HG03095 (cell line): ENCODE results near the gene AQP6.

Experiments
- ATAC-seq: cut with Tn5 transposase; IDR thresholded peaks from one replicate; pipeline ENCODE4 v1.9.1; 2021; ENCODE audit warnings: moderate library complexity; ENCODE audit not compliant: unreplicated experiment

The AQP6 gene, protein sequence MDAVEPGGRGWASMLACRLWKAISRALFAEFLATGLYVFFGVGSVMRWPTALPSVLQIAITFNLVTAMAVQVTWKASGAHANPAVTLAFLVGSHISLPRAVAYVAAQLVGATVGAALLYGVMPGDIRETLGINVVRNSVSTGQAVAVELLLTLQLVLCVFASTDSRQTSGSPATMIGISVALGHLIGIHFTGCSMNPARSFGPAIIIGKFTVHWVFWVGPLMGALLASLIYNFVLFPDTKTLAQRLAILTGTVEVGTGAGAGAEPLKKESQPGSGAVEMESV

DNA sequence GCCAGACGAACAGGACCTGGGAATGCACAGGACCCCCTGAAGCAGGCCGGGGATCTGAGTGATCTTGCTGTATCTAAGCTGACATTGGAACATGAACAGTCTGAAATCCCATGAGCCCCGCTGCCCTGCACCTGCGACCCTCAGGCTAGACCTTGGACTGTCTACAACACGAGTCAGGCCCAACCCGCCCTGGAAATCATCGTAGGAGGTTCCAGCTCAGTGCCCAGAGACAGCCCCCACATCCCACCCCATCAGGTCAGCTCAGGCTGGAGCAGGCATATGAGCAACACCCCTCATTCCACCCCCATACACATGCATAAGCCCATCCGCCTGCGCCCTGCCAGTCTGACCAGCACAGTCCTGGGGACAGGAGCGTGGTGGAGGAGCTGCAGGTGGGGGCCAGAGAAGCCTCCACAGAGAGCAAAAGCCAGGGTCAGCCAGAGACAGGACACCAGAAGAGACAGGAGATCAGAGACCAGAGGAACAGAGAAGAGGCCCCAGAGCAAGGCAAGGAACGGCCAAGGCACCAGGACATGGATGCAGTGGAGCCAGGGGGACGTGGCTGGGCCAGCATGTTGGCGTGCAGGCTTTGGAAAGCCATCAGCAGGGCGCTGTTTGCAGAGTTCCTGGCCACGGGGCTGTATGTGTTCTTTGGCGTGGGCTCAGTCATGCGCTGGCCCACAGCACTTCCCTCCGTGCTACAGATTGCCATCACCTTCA is at the start of gene AQP6:
Gene AQP6, plus strand, starts transcription at position 307 of the 720 bp plus-strand sequence. Its CDS starts 227 bp downstream, at position 534.
- ATAC-seq = no peak

DNA sequence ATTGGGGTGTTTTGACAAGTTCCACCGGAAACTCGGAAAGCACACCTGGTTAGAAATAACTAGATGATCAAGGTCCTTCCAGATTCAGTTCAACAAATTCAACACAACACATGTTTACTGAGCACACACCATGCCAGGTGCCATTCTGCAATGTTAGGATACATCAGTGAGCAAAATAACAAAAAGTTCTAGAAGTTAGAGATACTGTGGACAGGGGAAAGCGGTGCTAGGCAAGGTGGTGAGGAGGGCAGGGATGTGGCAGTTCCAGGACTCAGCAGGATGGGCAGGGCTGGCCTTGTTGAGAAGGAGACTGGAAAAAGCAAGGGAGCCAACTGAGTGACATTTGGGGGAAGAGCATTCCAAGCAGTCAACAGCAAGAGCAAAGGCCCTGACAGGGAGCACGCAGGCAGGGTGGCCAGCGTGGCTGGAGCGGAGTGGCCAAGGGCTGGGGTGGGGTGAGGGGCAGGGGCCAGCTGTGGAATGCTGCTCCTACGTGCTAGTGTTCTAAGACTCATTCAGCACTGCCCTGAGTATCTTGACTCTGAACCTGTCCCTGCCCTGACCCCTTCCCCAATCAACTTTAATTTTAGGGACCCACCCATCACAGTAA is 49.6 kb upstream of the AQP6 start:
- ATAC-seq = no peak

DNA sequence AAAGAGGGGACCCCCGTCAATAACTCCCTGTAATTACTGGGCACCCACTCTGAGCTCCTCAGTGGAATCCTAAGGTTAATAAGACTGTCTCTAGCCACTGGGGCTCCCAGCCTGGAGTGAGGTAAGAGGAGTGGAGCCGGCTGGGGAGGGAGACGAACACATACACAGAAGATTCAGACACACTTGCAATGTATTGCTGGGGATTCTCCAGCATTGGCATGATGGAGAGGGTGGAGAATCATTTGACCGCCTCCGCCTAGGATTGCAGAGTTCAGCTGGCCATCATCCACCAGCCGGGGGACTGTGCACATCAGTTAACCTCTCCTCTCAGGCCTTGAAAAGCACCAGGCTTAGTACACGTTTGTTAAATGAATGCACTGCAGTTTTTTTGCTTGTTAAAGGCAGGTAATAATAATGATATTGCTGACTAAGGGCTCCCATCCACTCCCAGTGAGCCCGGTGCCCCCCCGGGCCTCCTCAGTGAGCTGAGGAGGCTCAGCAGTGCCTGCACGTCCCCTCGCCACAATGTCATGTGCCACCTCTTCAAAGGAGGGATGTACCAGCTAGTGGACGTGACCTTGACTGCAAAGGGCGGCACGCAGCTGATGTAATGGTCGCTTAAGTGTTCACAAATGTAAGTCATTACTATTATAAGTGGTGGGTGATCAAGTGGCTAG is 48.7 kb upstream of the AQP6 start:
- ATAC-seq = no peak

DNA sequence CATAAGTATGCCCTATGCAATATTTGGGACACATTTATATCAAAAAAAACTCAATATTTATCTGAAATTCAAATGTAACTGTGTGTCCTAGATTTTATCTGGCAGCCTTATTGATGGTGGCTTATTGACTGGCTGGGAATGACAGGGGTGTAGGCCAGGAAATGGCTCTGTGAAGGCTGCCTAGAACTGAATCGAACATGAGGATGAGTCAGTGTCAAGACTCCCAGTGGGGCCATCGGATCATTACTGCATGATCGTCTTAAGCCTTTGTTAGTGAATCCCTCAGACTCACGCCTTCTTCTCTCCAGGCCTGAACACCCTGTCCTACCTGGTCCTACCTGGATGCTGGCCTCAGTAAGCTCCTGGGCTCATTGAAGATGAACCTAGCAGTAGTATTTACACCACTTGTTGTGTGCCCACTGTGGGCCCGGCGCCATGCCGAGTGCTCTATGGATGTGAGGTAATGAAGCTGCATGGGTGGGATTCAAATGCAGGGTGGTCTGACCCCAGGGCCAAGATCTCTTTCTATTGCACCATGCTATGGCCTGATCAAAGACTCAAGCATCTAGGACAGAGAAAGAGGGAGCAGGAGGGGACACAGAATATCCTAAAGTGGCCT is 48.0 kb upstream of the AQP6 start:
- no peak for ATAC-seq

DNA sequence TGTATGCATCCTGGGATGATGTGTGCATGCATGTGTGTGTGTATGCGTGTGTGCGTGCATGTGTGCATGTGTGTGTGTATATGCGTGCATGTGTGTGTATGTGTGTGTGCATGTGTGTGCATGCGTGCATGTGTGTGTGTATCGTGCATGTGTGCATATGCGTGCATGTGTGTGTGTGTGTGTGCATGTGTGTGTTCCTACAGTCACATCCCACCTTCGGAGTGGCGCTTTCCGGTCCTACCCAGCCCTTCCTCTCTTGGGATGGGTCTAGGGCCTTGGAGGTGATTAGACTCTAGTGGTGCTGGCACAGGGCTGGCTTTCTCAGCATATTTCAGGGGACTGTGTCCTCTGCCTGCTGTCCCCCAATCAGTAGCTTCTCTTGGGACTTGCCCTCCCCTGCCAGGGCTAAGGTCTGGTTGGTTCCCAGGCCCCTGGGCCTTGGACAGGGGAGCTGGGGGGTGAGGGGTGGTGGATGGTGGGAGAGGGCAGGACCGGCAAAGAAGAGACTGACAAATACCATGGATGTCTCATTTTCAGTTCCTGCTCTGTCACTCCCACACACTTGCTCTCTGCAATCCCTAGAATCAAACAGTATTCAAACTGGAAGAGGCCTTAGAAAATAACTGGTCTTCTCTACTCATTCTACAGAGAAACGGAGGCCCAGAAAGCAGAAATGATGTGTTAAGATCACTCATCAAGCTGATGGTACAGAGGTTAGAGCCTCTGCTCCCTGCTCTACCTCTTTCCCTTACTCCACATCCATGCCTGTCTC is 47.1 kb upstream of the AQP6 start:
- ATAC-seq = no peak

DNA sequence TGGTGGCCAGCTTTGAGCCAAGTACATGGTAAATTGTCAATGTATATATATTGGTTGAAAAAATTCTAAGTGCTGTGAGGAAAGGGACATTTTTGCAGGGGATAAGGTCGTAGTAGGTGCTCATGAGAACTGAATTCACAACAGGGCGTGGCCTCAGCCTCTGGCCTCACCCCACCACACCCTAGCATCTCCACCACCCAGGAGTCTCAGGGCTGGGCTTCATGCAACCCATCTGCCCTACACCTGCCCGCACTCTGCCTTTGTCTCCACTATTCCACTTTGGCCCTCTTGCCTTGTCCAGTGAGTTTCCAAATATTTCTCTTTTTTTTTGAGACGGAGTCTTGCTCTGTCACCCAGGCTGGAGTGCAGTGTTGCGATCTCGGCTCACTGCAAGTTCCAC is 44.3 kb upstream of the AQP6 start:
- no peak for ATAC-seq

DNA sequence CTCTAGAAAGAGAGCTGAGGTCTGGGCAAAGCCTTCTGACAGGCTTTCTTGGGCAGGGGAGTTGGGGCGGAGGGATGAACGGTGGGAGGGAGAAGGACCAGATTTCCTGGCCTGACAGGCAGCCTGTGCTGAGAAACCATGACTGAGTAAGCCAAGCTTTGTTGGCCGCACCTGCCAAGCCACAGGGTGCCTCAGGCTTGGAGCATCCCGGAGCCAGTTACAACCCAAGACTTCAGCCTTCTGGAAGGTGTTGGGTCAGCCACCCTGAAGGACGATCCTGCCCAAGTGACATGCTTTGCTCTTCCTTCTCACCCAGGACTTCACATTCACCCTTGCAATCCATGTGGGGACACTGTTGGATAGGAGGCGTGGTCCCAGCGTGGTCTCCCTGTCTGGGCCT is 43.2 kb upstream of the AQP6 start:
- ATAC-seq = no peak

DNA sequence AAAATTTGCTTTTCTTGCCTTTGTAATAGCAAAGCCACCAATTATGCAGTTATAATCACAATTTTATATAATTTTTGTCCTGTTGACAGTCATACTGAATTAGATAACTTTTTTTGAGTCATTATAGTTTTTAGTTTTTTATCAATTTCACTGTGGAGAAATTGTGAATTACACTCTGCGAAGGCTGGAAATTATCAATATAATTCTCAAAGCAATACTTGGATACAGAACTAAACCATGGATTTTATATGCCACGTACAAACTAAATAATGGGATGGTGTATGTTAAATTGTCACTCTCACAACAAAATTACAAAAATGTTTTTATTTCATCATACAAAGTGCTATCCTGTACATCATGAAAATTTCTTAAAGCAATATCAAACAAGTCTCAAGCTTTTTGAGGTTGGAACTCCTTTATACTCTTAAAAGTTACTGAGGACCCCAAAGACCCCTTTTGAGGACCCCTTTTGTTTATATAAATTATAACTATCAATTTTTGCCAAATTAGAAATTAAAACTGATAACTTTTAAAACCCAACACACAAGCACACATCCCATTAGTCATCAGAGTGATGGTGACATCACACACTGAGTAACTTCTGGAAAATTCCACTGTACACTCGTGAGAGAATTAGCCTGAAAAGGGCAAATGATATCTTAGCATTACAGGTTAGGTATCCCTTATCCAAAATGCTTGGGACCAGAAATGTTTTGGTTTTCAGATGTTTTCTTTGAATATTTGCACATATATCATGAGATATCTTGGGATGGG is 42.0 kb upstream of the AQP6 start:
- no peak for ATAC-seq

DNA sequence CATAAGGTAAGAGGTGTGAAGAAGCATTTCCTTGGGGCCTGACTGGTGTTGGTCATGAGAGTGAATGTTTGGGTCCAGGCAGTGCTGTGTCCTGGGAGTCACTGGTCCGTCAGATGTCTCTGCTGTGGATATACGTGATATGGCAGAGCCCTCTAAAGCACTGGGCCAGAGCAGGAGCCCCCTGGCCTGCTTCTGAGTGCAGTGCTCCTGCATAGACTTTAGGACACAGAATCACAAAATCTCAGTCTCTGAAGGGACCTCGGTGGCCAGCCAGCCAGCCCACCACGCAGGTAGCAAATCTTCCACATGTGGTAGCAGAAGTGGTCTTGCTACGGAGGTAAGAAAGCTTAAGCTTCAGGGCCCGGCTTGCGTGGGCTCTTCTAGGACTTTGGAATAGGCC is 40.7 kb upstream of the AQP6 start:
- no peak for ATAC-seq

DNA sequence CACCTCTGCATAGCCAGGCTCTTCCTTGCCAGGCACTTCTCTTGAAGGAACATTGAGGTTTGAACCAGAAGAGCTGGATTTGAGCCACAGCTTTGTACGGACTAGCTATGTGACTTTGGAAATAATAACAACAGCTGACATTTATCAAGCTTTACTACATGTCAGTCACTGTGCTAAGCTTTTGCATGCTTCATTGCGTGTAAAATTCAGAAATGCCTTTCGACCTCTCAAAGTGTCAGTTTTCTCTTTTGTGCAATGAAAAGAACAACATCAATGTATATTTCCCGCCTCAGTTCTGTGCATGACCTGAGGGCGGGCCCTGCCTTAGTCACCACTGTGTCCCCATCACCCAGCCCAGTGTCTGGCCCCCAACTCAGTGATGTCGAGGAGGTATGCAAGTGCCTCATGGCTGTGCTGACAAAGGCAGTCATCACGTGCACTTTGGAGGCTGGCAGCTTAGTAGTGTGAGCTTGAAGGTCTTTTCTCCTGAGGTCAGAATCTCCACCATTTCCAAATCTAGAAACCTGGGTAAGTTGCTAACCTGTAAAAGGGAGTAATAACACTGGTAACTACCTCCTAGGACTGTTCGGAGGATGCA is 40.1 kb upstream of the AQP6 start:
- ATAC-seq = no peak

DNA sequence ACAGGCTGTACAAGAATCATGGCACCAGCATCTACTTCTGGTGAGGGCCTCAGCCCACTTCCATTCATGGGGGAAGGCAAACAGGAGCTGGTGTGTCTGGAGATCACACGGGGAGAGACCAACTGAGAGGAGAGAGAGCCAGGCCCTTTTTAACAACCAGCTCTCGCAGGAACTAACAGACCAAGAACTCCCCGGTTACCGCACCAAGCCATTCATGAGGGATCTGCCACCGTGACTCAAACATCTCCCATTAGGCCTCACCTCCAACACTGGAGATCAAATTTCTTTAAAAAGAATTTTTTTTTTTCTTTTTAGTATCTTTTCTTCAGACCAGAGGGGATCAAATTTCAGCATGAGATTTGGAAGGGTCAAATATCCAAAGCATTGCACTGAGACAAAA is 39.0 kb upstream of the AQP6 start:
- no peak for ATAC-seq

DNA sequence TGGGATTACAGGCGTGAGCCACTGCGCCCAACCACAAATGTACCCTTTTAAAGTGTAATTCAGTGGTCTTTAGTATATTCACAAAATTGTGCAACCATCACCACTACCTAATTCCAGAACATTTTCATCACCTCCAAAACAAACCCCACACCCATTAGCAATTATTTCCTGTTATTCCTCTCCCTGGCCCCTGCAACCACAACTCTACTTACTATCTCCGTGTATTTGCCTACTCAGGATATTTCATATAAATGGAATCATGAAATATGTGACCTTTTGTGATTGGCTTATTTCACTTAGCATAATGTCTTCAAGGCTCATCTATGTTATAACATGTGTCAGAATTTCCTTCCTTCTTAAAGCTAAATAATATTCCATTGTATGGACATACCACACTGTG is 38.2 kb upstream of the AQP6 start:
- ATAC-seq = no peak

DNA sequence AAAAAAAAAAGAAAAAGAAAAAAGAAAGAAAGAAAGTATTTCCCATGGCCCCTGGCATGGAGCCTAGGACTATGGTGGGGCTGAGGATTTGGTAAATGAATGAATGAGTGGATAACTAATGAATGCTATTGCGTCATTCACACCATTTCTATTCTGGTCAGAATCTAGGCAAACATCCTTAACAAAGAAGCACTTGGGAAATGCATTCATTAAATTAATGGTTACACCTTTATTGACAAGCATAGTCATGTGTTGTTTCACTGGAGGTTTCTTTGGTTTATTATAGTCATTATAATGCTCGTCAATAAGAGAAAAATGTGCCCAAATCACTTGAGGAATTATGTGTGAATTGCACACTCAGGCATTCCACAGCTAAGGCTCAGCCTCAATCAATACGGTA is 35.8 kb upstream of the AQP6 start:
- no peak for ATAC-seq

DNA sequence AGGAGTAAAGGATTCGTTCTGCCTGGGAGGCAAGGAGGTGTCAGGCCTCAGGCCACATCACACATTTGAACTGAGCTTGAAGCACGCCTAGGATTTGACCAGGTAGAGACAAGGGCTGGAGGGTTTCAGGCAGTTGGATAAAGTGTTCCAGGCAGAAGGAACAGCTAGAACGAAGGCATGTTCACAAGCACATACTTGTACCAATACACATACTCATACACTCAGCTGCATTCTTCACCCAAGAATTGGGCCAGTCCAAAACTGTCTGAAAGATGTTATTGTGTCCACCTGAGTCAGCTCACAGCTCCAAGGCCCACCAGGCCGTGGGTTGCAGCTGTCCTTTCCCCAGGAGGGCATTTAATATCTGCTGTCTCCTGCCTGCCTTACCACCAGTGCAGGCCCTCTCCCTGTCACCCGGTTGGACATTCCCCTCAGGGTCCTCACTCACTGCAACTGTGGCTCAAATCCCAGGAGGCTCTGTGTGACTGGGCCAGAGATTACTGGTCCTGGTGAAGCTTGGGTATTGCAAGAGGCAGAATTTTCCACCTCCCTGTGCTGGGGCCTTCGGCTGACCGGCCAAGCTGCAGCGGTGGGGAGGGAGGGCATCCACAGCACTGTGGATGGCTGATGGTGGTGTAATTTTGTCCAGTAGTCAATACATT is 35.0 kb upstream of the AQP6 start:
- no peak for ATAC-seq

DNA sequence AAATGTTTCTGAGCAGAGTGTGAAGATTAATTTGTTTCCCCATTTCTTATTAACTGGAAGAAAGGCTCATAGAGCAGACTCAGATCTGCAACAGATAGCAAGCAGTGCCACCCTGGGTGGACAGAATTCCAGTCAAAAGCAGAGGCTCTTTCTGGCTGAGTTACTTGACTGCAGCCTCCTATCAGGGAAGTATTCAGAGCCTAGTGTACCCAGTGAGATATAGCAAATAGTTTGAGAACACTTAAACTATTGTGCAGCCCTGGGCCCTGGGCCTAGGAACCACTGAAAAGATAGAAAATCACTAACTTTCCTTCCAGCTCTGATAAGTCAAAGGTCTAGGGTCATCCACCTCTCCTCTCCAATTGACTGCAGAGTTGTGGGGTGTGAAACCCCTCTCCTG is 33.4 kb upstream of the AQP6 start:
- ATAC-seq = no peak

DNA sequence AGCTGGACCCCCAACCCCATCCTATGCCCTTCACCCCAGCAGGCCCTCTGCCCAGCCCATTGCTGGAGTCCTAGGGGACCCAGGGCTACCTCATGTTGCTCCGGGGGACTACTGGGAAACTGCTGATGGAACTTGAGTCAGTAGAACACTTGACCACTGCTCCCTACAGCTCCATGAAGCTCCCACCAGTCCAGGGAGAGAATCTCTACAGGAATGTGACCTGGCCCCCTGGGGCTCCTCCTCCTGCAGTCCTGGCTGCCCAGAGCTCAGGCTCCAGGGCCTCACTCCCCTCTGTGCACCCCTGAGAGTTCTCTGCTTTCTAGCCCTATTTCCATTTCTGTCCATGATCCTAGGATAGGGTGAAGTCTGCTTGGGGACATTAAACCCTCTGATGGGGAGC is 33.0 kb upstream of the AQP6 start:
- no peak for ATAC-seq

DNA sequence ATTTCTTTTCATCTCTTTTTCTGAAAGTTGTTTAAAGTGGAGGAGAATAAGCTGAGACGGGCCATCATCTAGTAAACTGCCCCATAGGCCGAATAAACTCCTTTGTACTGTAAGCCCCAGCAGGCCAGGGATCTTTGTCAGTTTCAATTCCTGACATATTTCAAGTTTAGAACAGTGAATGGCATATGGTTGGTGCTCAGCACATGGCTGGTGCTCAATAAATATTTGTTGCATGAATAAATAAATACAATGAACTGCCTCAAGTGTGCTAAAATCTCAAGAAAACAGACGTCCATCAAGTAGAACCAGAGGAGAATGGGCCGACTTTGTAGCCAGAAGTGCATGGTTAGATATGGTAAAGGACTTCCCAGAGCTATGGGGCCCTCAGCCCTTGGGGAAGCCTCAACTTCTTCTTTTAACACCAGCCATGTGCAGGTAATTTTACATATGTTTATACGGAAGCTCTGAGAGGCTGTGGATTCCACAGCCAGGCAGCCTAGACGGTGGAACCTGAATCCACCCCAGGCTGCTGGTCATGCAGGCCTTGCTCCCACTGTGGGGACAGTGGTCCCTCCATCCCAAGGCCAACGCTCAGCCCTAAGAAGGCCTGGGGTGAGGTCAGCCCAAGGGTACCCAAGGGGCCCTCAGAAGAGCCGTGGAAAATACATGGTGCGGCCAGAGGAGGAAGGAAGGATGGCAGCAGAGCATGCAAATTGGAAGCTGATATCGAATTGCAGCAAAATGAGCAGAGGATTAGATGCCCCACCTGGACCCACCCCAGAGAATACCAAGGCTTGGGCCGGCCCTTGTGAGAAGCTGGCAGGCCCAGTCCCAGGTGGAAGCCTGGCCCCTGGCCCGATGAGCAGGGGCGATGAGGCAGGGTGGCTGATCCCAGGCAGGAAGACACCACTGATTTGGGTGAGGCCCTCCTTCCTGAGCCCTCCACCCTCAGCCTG is 30.9 kb upstream of the AQP6 start:
- ATAC-seq = no peak

DNA sequence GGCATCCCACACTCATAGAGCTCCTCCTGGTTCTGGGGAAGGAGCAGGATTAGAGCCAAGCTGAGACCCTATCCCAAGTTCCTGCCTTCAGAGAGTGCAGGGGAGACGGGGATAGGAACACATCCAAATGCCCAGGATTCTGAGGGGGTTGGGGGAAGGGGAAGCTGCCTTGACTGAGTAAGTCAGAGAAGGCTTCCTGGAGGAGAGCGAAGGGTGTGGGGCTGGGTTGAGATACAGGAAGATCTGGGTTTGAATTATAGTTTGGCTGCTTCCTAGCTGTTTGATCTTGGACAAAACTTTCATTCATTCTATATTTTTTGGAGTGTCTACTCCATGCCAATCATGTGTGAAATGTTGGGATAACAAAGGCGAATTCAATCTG is 30.2 kb upstream of the AQP6 start:
- ATAC-seq = no peak
